Measurements from ENCODE around the gene MEGF11.

GRCh38 chr15:66071160-66071920, 182.2 kb downstream of the MEGF11 start:
- TF ChIP-seq EZH2 (IDR thresholded peaks at IDR 0.05; ENCODE audit: low read depth), result no peak
- TF ChIP-seq CTCF (conservative IDR thresholded peaks at IDR 0.05), result no peak
